ENCODE data around the gene KLHDC7B.

KLHDC7B gene

GRCh38 chr22:50584106-50585096, 38.7 kb downstream of the KLHDC7B start:
- H2BK120ac ChIP-seq (ENCODE audit: low read depth, low read length), result no peak overlapping the region
- no peak overlapping the region for H4K8ac ChIP-seq (ENCODE audit: low read depth, low read length)
- H3K27ac ChIP-seq (ENCODE audit: low read depth, low read length), result no peak overlapping the region
- peaks cover 2% of the 10 kb centered on the region for H3K4me1 ChIP-seq (ENCODE audit: control insufficient read depth, low read depth, low read length)
- WGBS (ENCODE audit: extremely low coverage, insufficient coverage, low lambda C conversion rate), result no CpG with 5 or more reads among the region's 23 CpGs
- no peak overlapping the region for H2BK15ac ChIP-seq (replicated peaks; ENCODE audit: low read depth)
- no peak overlapping the region for H3K4me2 ChIP-seq (ENCODE audit: low read length)
- H4K5ac ChIP-seq (ENCODE audit: low read length), result no peak overlapping the region
- no peak overlapping the region for H2AK5ac ChIP-seq (ENCODE audit: low read length)
- H3K9ac ChIP-seq (ENCODE audit: low read length), result no peak overlapping the region
- H3K79me2 ChIP-seq (ENCODE audit: control insufficient read depth, insufficient read depth, low read length), result peaks cover 6% of the 10 kb centered on the region
- H3K79me1 ChIP-seq (ENCODE audit: low read length), result peaks cover 7% of the 10 kb centered on the region
- no peaks in the 10 kb centered on the region for H3K27me3 ChIP-seq (ENCODE audit: insufficient read depth, low read length, poor library complexity)
- no peak overlapping the region for H3K23ac ChIP-seq (ENCODE audit: low read length)
- H3K36me3 ChIP-seq (ENCODE audit: control insufficient read depth, insufficient read depth, low read length), result peaks cover 3% of the 10 kb centered on the region
- DNase-seq, result peak; percentile 88
- no peak overlapping the region for H3K18ac ChIP-seq (ENCODE audit: low read length)
- H3K4ac ChIP-seq (ENCODE audit: low read depth, low read length), result no peak overlapping the region
- H3K4me3 ChIP-seq (ENCODE audit: low read length), result no peak overlapping the region
- H2BK5ac ChIP-seq (ENCODE audit: low read length), result no peak overlapping the region
- H3K56ac ChIP-seq (ENCODE audit: low read length), result no peak overlapping the region

GRCh38 chr22:50585238-50585637, 39.5 kb downstream of the KLHDC7B start:
- Histone ChIP-seq H3K27me3 (ENCODE audit: insufficient read depth, low read length, poor library complexity) (no peaks in the 10 kb centered on the region), H3K27ac (ENCODE audit: low read depth, low read length) (no peak overlapping the region), H3K36me3 (ENCODE audit: control insufficient read depth, insufficient read depth, low read length) (no peaks in the 10 kb centered on the region), H3K23ac (ENCODE audit: low read length) (no peak overlapping the region), H2BK5ac (ENCODE audit: low read length) (no peak overlapping the region), H3K4ac (ENCODE audit: low read depth, low read length) (no peak overlapping the region), H3K79me2 (ENCODE audit: control insufficient read depth, insufficient read depth, low read length) (peaks cover 6% of the 10 kb centered on the region), H3K4me1 (ENCODE audit: control insufficient read depth, low read depth, low read length) (peaks cover 2% of the 10 kb centered on the region), H2BK120ac (ENCODE audit: low read depth, low read length) (no peak overlapping the region), H3K9ac (ENCODE audit: low read length) (no peak overlapping the region), H3K18ac (ENCODE audit: low read length) (no peak overlapping the region), H3K4me3 (ENCODE audit: low read length) (no peak overlapping the region), H2BK15ac (replicated peaks; ENCODE audit: low read depth) (no peak overlapping the region), H4K5ac (ENCODE audit: low read length) (no peak overlapping the region), H4K8ac (ENCODE audit: low read depth, low read length) (no peak overlapping the region), H3K79me1 (ENCODE audit: low read length) (peaks cover 7% of the 10 kb centered on the region), H2AK5ac (ENCODE audit: low read length) (no peak overlapping the region), H3K56ac (ENCODE audit: low read length) (no peak overlapping the region), H3K4me2 (ENCODE audit: low read length) (no peak overlapping the region)
- no peak for DNase-seq
- WGBS (ENCODE audit: extremely low coverage, insufficient coverage, low lambda C conversion rate), result no CpG with 5 or more reads among the region's 3 CpGs

DNA sequence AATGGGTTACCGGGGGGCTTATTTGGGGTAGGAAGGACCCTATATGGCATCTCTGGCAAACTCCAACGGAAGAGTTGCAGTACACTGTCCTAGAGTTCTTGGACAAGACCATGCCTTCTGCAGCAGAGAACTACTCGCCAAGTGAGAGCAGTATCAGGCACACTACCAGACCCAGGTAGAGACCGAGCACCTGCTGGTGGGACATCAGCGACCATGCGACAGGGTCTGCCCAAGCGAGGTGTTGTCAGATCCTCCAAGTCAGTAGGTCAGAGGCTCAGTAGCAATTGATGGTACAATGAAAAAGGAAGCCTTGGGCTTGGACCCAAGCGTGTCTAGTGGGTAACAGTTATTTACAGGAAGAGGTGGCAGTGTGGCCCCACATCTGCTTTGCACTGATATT, 40.1 kb downstream of the KLHDC7B start:
- Histone ChIP-seq H3K9ac (ENCODE audit: low read length) (no peak overlapping the region), H3K27me3 (ENCODE audit: insufficient read depth, low read length, poor library complexity) (no peaks in the 10 kb centered on the region), H3K4me3 (ENCODE audit: low read length) (no peak overlapping the region), H3K27ac (ENCODE audit: low read depth, low read length) (no peak overlapping the region), H4K8ac (ENCODE audit: low read depth, low read length) (no peak overlapping the region), H3K56ac (ENCODE audit: low read length) (no peak overlapping the region), H2BK5ac (ENCODE audit: low read length) (no peak overlapping the region), H3K23ac (ENCODE audit: low read length) (no peak overlapping the region), H3K4me2 (ENCODE audit: low read length) (no peak overlapping the region), H3K4ac (ENCODE audit: low read depth, low read length) (no peak overlapping the region), H3K79me2 (ENCODE audit: control insufficient read depth, insufficient read depth, low read length) (peaks cover 6% of the 10 kb centered on the region), H2AK5ac (ENCODE audit: low read length) (no peak overlapping the region), H3K36me3 (ENCODE audit: control insufficient read depth, insufficient read depth, low read length) (no peaks in the 10 kb centered on the region), H2BK15ac (replicated peaks; ENCODE audit: low read depth) (no peak overlapping the region), H3K4me1 (ENCODE audit: control insufficient read depth, low read depth, low read length) (peaks cover 2% of the 10 kb centered on the region), H3K18ac (ENCODE audit: low read length) (no peak overlapping the region), H2BK120ac (ENCODE audit: low read depth, low read length) (no peak overlapping the region), H3K79me1 (ENCODE audit: low read length) (peaks cover 7% of the 10 kb centered on the region), H4K5ac (ENCODE audit: low read length) (no peak overlapping the region)
- WGBS (ENCODE audit: extremely low coverage, insufficient coverage, low lambda C conversion rate), result no CpG with 5 or more reads among the region's 8 CpGs
- DNase-seq, result no peak

DNA sequence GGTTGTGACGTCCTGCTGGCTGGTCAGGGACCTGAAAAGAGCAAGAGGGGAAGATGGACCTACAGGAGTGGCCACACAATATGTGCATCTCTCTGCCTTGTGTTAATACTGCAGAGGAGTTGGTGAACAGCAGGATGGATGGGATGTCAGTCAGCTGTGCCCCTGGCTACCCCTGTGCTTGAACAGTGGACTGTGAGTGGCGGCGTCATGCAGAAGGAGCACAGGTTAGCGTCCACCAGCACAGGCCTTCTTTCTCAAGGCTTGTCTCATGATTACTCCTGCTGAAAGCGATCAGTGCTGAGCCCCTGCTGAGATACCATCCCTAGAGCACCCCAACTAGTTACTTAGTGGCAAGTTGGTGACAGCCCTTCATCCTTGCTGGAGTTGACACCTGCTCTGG, 40.7 kb downstream of the KLHDC7B start:
- DNase-seq, result no peak
- H3K36me3 ChIP-seq (ENCODE audit: control insufficient read depth, insufficient read depth, low read length), result no peaks in the 10 kb centered on the region
- no peak overlapping the region for H3K4ac ChIP-seq (ENCODE audit: low read depth, low read length)
- no peak overlapping the region for H2BK15ac ChIP-seq (replicated peaks; ENCODE audit: low read depth)
- H3K27me3 ChIP-seq (ENCODE audit: insufficient read depth, low read length, poor library complexity), result no peaks in the 10 kb centered on the region
- no CpG with 5 or more reads among the region's 5 CpGs for WGBS (ENCODE audit: extremely low coverage, insufficient coverage, low lambda C conversion rate)
- no peak overlapping the region for H4K8ac ChIP-seq (ENCODE audit: low read depth, low read length)
- H2AK5ac ChIP-seq (ENCODE audit: low read length), result no peak overlapping the region
- H3K79me2 ChIP-seq (ENCODE audit: control insufficient read depth, insufficient read depth, low read length), result peaks cover 4% of the 10 kb centered on the region
- H3K79me1 ChIP-seq (ENCODE audit: low read length), result peaks cover 4% of the 10 kb centered on the region
- no peak overlapping the region for H3K4me2 ChIP-seq (ENCODE audit: low read length)
- no peak overlapping the region for H2BK120ac ChIP-seq (ENCODE audit: low read depth, low read length)
- peaks cover 2% of the 10 kb centered on the region for H3K4me1 ChIP-seq (ENCODE audit: control insufficient read depth, low read depth, low read length)
- H3K27ac ChIP-seq (ENCODE audit: low read depth, low read length), result no peak overlapping the region
- H3K23ac ChIP-seq (ENCODE audit: low read length), result no peak overlapping the region
- H3K18ac ChIP-seq (ENCODE audit: low read length), result no peak overlapping the region
- H4K5ac ChIP-seq (ENCODE audit: low read length), result no peak overlapping the region
- H3K9ac ChIP-seq (ENCODE audit: low read length), result no peak overlapping the region
- no peak overlapping the region for H2BK5ac ChIP-seq (ENCODE audit: low read length)
- H3K56ac ChIP-seq (ENCODE audit: low read length), result no peak overlapping the region
- H3K4me3 ChIP-seq (ENCODE audit: low read length), result no peak overlapping the region

GRCh38 chr22:50587407-50587806, 41.7 kb downstream of the KLHDC7B start:
- Histone ChIP-seq H3K4me2 (ENCODE audit: low read length) (no peak overlapping the region), H3K18ac (ENCODE audit: low read length) (no peak overlapping the region), H3K27me3 (ENCODE audit: insufficient read depth, low read length, poor library complexity) (no peaks in the 10 kb centered on the region), H2BK5ac (ENCODE audit: low read length) (no peak overlapping the region), H4K5ac (ENCODE audit: low read length) (no peak overlapping the region), H3K27ac (ENCODE audit: low read depth, low read length) (no peak overlapping the region), H3K4me1 (ENCODE audit: control insufficient read depth, low read depth, low read length) (no peaks in the 10 kb centered on the region), H3K9ac (ENCODE audit: low read length) (no peak overlapping the region), H3K4me3 (ENCODE audit: low read length) (no peak overlapping the region), H3K79me2 (ENCODE audit: control insufficient read depth, insufficient read depth, low read length) (no peaks in the 10 kb centered on the region), H2BK120ac (ENCODE audit: low read depth, low read length) (no peak overlapping the region), H2BK15ac (replicated peaks; ENCODE audit: low read depth) (no peak overlapping the region), H3K56ac (ENCODE audit: low read length) (no peak overlapping the region), H3K23ac (ENCODE audit: low read length) (no peak overlapping the region), H3K79me1 (ENCODE audit: low read length) (no peaks in the 10 kb centered on the region), H3K4ac (ENCODE audit: low read depth, low read length) (no peak overlapping the region), H2AK5ac (ENCODE audit: low read length) (no peak overlapping the region), H3K36me3 (ENCODE audit: control insufficient read depth, insufficient read depth, low read length) (no peaks in the 10 kb centered on the region), H4K8ac (ENCODE audit: low read depth, low read length) (no peak overlapping the region)
- no CpG with 5 or more reads among the region's 5 CpGs for WGBS (ENCODE audit: extremely low coverage, insufficient coverage, low lambda C conversion rate)
- no peak for DNase-seq
